ENCODE results near the gene NDUFS2. TPM values are rescaled to one million over a fixed set of nuclear protein-coding genes. Genes with fewer than 3 reads are reported as not detected.

The NDUFS2 gene
- total and polyA plus RNA-seq, 10 of the 15 experiments (the other 5 are each of a cell fraction or from before 2014, with no cell fraction given), result 66.5 to 215 (median 148) TPM

- TF ChIP-seq SKIL (IDR thresholded peaks at IDR 0.05; ENCODE audit: low read depth, poor library complexity, severe bottlenecking), result peak; percentile 42
- TF ChIP-seq NFIC (IDR thresholded peaks at IDR 0.05; ENCODE audit: low read depth, low read length), result peak; percentile 48; the same call in 1 of the 2 replicates
- TF ChIP-seq ZZZ3 (IDR thresholded peaks at IDR 0.05; ENCODE audit: control insufficient read depth, insufficient read length, low read depth), result no peak
- TF ChIP-seq, protein P1, sequence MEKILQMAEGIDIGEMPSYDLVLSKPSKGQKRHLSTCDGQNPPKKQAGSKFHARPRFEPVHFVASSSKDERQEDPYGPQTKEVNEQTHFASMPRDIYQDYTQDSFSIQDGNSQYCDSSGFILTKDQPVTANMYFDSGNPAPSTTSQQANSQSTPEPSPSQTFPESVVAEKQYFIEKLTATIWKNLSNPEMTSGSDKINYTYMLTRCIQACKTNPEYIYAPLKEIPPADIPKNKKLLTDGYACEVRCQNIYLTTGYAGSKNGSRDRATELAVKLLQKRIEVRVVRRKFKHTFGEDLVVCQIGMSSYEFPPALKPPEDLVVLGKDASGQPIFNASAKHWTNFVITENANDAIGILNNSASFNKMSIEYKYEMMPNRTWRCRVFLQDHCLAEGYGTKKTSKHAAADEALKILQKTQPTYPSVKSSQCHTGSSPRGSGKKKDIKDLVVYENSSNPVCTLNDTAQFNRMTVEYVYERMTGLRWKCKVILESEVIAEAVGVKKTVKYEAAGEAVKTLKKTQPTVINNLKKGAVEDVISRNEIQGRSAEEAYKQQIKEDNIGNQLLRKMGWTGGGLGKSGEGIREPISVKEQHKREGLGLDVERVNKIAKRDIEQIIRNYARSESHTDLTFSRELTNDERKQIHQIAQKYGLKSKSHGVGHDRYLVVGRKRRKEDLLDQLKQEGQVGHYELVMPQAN (conservative IDR thresholded peaks at IDR 0.05), result peak; percentile 46; the same call in 1 of the 2 replicates
- TF ChIP-seq CBX3 (IDR thresholded peaks at IDR 0.05; ENCODE audit: borderline replicate concordance, low read depth), result no peak
- no peak for TF ChIP-seq SREBF2 (IDR thresholded peaks at IDR 0.05; ENCODE audit: low read length)
- TF ChIP-seq CEBPB (IDR thresholded peaks at IDR 0.05; ENCODE audit: borderline replicate concordance in 1 of 2, low read depth in 2 of 2, low read length in 2 of 2), result no peak
- TF ChIP-seq FOS (IDR thresholded peaks at IDR 0.05; ENCODE audit: borderline replicate concordance, extremely low read depth, insufficient read length), result no peak
- TF ChIP-seq BCL11A (IDR thresholded peaks at IDR 0.05; ENCODE audit: low read depth, low read length), result no peak
- TF ChIP-seq, protein P2, sequence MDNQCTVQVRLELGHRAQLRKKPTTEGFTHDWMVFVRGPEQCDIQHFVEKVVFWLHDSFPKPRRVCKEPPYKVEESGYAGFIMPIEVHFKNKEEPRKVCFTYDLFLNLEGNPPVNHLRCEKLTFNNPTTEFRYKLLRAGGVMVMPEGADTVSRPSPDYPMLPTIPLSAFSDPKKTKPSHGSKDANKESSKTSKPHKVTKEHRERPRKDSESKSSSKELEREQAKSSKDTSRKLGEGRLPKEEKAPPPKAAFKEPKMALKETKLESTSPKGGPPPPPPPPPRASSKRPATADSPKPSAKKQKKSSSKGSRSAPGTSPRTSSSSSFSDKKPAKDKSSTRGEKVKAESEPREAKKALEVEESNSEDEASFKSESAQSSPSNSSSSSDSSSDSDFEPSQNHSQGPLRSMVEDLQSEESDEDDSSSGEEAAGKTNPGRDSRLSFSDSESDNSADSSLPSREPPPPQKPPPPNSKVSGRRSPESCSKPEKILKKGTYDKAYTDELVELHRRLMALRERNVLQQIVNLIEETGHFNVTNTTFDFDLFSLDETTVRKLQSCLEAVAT (IDR thresholded peaks at IDR 0.05), result no peak; the same call in 1 of the 2 replicates
- peak; percentile 71; the same call in 1 of the 2 replicates for TF ChIP-seq SMAD5 (IDR thresholded peaks at IDR 0.05; ENCODE audit: low read depth)
- TF ChIP-seq KLF5 (IDR thresholded peaks at IDR 0.05; ENCODE audit: partially characterized antibody), result no peak
- TF ChIP-seq POU2F2 (IDR thresholded peaks at IDR 0.05; ENCODE audit: borderline replicate concordance, low read depth, low read length), result peak; percentile 71; the same call in 2 of the 3 replicates
- TF ChIP-seq PRDM15 (CRISPR knock-in tag; IDR thresholded peaks at IDR 0.05), result no peak
- TF ChIP-seq, protein P3, sequence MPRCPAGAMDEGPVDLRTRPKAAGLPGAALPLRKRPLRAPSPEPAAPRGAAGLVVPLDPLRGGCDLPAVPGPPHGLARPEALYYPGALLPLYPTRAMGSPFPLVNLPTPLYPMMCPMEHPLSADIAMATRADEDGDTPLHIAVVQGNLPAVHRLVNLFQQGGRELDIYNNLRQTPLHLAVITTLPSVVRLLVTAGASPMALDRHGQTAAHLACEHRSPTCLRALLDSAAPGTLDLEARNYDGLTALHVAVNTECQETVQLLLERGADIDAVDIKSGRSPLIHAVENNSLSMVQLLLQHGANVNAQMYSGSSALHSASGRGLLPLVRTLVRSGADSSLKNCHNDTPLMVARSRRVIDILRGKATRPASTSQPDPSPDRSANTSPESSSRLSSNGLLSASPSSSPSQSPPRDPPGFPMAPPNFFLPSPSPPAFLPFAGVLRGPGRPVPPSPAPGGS (IDR thresholded peaks at IDR 0.05; ENCODE audit: borderline replicate concordance, insufficient read depth, low read depth, low read length, poor library complexity, severe bottlenecking), result no peak
- 0 out of 2 replicates have a peak, but pooled peaks have one; percentile 51 for TF ChIP-seq CHD1 (IDR thresholded peaks at IDR 0.05; ENCODE audit: low read depth, low read length)
- TF ChIP-seq WRNIP1 (IDR thresholded peaks at IDR 0.05; ENCODE audit: borderline replicate concordance, low read depth, low read length), result no peak
- peak; percentile 78; the same call in 1 of the 2 replicates for TF ChIP-seq POLR2AphosphoS2 (IDR thresholded peaks at IDR 0.05; ENCODE audit: low read depth, low read length)
Measured at GRCh38 chr1:161153682-161154337, 48.4 kb upstream of the NDUFS2 start, which contains the start of gene UFC1 (continued).
